Melanocyte of skin (primary cell): ENCODE measurements around the gene ZNF30. TPM values are rescaled to one million over a fixed set of nuclear protein-coding genes. Genes with fewer than 3 reads are reported as not detected.

Source experiments
- total RNA-seq, 2 donors: library from RNA; depleted of rRNA; stranded (reverse); fragments of >200 nt; gene quantifications; 2 replicates each; pipeline ENCODE4 v1.2.3, GENCODE V29; 2012

Gene ZNF30
- 1 to 10 TPM; 2.1 to 3.0 TPM for total RNA-seq

DNA sequence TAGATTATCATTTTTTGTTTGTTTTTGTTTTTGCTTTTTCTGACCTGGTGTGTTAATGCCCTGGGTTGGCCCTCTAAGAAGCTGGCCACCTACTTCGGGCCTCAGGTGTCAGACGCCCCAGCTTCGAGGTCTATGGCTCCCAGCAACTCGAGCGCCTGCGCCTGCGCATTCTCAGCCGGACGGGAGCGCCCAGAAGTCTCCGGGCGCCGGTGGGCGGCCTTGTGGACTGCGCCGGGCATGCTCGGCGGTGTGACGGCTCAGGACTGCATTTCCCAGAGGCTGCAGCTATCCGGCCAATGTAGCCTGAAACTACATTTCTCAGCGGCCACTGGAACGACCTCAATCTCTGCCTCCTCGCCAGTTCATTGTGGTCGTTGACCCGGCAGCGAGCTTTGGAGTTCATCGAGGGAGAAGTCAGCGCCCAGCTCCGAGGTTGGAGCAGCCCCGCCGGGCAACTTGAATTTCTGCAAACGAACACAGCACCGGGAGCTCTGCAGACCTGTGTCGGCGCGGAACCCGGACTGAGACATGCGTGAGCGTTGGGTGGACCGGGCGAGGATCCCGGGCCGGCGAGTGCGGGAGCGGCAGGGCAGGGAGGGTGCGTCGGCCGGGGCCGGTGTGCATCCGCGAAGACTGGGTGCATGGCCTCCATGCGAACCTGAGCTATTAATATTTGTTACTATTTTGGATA lies at the start of gene ZNF30:
Gene ZNF30, plus strand, starts transcription at position 219 of the 691 bp plus-strand sequence. CDS start 3,045 bp downstream, outside the sequence.

DNA sequence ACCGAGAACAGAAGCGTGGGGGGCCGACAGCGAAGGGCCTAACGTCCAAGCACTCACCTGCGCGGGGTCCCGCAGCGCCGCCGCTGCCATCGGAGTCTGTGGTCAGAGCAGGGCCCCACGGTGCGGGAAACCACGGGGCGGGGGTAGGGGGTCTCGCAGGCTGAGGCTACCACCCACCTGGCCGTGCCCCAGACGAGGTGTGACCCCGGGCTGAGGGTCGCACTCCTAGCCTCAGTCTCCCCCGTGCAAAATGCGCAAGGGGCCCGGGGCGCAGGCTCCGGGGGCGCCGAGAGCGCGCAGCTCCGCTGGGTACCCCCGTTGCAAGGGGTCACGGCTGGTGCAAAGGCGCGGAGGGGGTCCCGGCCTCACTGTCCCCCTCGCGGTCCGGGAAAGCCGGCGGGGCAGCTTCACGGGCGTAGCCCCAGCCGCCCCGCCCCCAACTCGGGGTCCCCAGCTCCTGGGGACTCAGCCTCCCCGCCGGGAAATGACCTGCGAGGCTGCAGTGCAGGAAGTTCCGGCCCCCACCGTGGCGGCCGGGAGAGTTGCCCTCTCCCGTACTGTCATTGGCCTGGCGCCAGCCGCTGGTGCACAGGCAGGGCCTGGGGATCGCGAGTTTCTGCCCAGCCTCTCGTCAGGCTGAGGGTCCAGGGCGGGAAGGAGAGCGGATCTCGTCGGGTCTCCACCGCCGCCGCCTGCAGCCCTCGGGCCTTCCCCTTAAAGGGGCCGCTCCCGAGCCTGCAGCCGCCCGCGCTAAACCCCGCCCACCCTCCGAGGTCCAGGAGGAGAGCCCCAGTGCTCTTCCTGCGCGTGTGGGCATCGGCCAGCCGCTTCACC lies 37.1 kb downstream of the ZNF30 start, which contains the start of gene ZNF792:
Gene ZNF792, minus strand, starts transcription at position 657 of the 834 bp plus-strand sequence. Its CDS starts 567 bp downstream, at position 90.

Other genes with a start within 250 kb of the ZNF30 start
- gene SCGB2B2, start 249.7 kb upstream of the ZNF30 start, total RNA-seq = under 1 TPM in 1 of 2 donors, not detected in 1; under 0.01 TPM
- gene ZNF302, start 249.2 kb upstream of the ZNF30 start, total RNA-seq = 10 to 100 TPM; 10.7 to 14.5 TPM
- 10 to 100 TPM in 1 of 2 donors, 1 to 10 TPM in 1; 4.7 to 14.1 TPM for gene ZNF181, start 192.7 kb upstream of the ZNF30 start, total RNA-seq
- gene ZNF599, start 153.7 kb upstream of the ZNF30 start, total RNA-seq = 1 to 10 TPM; 2.4 to 4.7 TPM
- 1 to 10 TPM; 4.8 to 6.3 TPM for gene ZNF792, start 37.3 kb downstream of the ZNF30 start, total RNA-seq
- 10 to 100 TPM; 23.1 to 27.6 TPM for gene GRAMD1A, start 73.4 kb downstream of the ZNF30 start, total RNA-seq
- 1 to 10 TPM; 2.3 to 4.5 TPM for gene SCN1B, start 103.6 kb downstream of the ZNF30 start, total RNA-seq
- under 1 TPM; 0.33 to 0.34 TPM for gene HPN, start 114.8 kb downstream of the ZNF30 start, total RNA-seq
- 1 to 10 TPM; 1.0 to 4.0 TPM for gene FXYD3, start 188.9 kb downstream of the ZNF30 start, total RNA-seq
- 1 to 10 TPM in 1 of 2 donors, under 1 TPM in 1; 0.33 to 1.4 TPM for gene LGI4, start 208.2 kb downstream of the ZNF30 start, total RNA-seq
- not detected for gene FXYD1, start 211.9 kb downstream of the ZNF30 start, total RNA-seq
- gene FXYD7, start 216.4 kb downstream of the ZNF30 start, total RNA-seq = not detected
- gene FXYD5, start 227.8 kb downstream of the ZNF30 start, total RNA-seq = 10 to 100 TPM; 11.7 to 20.6 TPM